ENCODE data around the gene HYI.

The HYI gene

DNA sequence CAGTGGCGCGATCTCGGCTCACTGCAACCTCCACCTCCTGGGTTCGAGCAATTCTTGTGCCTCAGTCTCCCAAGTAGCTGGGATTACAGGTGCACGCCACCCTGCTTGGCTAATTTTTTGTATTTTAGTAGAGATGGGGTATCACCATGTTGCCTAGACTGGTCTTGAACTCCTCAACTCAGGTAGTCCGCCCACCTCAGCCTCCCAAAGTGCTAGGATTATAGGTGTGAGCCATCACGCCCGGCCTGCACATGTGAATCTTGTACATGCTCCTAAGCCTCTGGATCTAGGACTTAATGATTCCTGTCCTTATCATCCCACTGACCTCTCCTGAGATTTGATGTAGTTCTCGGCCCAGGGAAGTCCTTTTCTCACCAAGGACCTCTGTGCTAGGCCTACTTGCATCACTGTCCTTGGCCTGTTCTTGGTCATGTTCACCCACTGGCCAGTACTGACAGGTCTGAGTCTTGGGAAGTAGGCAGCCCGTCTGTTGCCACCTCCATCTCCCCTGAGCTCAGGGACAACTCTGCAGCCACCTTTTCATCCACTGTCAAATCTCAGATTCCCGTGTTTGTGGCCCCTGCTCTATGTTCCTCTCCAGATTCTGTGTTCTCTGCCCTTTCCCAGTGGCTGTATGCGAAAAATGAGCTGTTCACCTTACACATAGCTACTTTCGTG, 9.4 kb downstream of the HYI start:
- DNase-seq = no peak

DNA sequence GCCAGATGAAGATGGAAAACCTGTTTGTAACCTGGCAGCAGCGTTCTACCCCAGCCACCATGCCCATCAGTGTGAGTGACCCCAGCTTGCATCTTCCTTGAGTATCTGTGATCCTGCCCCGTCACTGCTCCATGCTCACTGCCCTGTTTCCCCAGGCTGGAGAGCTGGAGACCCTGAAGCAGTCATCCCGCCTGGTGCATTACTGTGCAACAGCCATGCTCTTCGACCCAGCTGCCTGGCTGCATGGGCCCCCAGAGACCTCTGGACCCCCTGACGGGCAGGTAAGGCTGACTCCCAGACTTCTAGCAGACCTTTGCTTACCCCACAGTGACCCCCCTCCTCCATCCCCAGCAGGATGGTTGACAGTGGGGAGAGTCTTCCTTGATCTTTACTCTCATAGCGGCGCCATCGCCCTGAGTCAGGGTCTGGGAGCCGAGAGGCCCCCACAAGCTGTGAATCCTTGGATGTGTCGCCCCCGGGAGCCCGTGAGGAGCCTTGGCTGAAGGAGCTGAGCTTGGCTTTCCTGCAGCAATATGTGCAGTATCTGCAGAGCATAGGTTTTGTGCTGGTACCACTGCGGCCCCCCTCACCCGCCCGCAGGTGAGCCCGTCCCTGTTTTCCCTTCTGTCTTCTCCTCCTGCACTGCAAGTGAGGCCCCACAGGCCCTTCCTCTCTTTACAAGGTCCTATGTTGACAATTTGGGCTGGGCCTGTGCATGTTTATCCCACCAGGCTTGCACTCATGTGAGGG, 10.4 kb downstream of the HYI start:
- DNase-seq = no peak

DNA sequence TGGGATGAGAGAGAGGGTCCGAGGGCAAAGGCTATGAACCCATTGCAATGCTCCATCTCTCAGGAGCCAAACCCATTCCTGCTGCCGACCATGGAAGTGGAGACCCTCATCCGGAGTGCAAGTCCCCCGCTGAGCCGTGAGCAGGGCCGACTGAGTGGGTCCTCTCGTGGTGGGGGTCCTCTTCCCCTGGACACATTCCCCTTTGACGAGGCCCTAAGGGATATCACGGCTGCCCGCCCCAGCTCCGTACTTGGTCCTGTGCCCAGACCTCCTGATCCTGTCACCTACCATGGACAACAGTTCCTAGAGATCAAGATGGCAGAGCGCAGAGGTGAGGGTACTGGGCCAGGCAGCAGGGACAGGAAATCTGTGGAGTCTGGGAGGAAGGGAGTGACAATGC, 11.0 kb downstream of the HYI start:
- no peak for DNase-seq

DNA sequence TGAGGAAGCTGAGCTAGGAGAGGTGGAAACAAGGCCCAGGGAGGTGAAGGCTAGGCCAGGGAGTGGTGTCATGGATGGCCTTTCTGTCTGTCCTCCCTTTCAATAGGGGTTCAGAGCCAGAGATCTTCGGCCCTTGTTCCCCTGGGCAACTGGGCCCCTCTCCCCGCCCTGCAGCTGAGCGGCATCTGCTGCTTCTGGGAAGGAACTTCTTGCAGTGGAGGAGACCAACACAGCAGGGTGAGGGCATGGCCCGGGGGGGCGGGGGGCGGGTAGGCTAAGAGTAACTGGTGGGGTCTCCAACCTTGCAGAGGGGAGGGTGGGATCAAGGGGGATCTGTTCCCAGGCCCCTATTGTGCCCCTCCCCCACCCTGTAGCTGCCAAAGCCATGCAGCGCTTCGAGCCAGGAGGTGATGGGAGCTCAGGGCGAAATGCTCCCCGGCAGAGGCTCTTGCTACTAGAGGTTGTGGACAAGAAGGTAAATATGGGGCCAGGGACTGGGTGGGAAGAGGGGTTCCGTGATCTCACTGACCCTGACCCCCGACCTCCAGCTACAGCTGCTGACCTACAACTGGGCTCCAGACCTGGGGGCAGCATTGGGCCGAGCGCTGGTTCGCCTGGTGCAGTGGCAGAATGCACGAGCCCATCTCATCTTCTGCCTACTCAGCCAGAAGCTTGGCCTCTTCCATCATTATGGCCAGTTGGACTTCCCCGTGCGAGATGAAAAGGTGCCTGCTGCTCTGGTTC, 11.7 kb downstream of the HYI start:
- no peak for DNase-seq

DNA sequence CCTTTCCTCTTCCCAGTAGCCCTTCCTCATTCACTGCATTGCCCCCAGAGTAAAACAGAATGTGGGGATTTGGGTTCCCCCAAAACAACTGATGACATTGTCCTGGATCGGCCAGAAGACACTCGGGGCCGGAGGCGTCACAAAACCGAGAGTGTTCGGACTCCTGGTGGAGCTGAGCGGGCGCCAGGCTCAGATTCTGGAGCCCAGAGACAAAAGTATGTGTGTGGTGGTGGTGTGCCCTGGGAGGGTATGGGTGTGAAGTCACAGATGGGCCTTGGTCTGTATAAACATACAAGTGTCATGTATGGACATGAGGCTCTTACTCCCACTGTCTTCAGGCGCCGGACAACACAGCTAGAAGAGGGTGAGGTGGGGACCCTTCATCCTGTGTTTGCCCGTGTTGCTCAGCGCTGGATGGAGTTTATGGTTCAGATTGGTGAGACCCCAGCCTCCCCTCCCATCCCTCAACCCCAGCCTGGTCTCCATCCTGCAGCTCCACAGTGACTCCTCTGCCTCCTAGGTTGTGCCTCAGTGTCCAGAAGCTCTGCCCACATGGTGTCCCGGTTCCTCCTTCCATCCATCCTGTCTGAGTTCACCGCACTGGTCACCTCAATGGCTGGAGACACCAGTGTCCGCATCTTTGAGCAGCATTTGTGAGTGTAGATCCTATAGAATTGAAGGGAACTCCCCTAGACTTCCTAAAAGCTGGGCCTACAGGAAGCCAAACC, 12.4 kb downstream of the HYI start:
- DNase-seq = no peak

GRCh38 chr1:43440358-43440757, 13.4 kb downstream of the HYI start:
- DNase-seq = no peak

GRCh38 chr1:43439781-43440180, 13.9 kb downstream of the HYI start:
- DNase-seq = no peak

GRCh38 chr1:43438953-43439581, 14.7 kb downstream of the HYI start:
- no peak for DNase-seq

- DNase-seq = no peak
These were observed 15.2 kb downstream of the HYI start for GRCh38 chr1:43438576-43438952.

- DNase-seq = no peak
These were observed 15.7 kb downstream of the HYI start for GRCh38 chr1:43438006-43438405.

DNA sequence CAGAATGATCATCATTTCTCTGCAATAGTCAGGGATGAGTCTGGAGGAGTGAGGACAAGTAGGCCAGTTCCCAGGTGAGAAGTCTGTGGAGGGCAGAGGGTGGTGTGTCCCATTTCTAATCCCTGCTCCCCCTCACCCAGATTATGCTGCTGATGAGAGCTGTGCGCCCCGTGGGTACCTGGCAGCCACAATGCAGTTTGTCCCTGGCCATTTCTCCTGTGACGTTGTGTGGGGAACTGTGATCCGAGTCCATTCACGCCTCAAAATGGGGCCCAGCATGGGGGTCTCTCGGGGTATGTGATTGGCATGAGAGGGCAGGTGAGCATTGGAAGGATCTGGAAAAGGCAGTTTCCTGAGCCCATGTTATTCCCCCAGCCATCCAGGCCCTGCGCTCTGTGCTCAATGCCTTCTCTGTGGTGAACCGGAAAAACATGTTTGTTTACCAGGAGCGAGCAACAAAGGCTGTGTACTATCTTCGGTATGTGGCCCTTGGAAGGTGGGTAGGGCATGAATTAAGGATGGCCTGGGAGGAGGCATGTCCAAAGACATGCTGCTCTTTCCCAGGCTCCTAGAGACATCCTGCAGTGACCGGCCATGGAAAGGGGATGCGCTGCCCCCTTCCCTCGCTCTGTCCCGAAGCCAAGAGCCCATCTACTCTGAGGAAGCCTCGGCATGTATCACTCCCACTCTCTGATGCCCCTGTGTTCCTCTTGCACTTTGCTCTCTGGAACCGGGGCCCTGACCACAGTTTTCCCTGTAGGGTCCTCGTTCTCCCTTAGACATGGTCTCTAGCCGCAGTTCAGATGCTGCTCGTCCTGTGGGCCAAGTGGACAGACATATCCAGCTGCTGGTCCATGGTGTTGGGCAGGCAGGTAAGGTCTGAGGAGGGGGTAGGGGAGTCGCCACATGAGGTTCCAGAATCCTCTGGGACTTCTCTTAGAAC, 16.4 kb downstream of the HYI start:
- no peak for DNase-seq

- no peak for DNase-seq
These were observed 17.4 kb downstream of the HYI start for GRCh38 chr1:43436371-43436770.

- DNase-seq = no peak
These were observed 18.3 kb downstream of the HYI start for GRCh38 chr1:43435146-43436145.

DNA sequence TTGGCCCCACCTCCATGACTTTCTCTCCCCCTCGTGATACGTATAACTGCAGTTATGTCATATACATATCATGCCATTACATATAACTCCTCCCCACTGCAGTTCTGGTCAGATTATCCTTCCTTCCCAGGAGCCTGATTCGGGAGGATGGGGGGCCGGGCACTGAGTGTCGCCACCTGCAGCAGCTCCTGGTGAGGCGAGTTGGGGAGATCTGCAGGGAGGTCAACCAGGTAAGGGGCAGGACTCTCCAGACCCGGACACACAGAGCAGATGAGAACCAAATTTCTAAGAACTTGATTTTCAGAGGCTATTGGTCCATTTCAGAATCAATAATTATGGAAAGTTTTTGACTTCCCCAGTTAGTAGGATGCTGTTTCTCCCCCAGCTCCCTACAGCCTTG, 19.5 kb downstream of the HYI start:
- no peak for DNase-seq

DNA sequence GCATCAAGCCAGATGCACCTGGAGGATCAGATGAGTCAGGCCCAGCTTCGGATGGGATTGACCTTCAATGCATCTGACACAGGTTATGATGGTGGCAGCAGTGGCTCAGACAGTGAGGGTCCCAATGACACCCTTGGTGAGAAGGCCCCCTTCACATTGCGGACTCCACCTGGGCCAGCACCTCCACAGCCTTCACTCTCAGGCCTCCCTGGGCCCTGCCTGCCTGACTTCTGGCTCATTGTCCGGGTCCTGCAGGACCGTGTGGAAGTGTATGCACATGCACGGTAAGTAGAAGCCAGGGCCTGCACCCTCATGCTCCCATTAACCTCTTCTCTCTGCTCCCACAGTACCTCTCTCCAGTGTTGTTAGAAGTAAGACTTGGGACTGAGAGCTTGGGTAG, 20.8 kb downstream of the HYI start:
- DNase-seq = no peak

- DNase-seq = no peak
These were observed 21.4 kb downstream of the HYI start for GRCh38 chr1:43432171-43432860.

GRCh38 chr1:43431676-43432075, 22.1 kb downstream of the HYI start:
- no peak for DNase-seq

GRCh38 chr1:43430831-43431230, 22.9 kb downstream of the HYI start:
- DNase-seq = no peak

GRCh38 chr1:43427941-43428340, 25.8 kb downstream of the HYI start:
- no peak for DNase-seq

DNA sequence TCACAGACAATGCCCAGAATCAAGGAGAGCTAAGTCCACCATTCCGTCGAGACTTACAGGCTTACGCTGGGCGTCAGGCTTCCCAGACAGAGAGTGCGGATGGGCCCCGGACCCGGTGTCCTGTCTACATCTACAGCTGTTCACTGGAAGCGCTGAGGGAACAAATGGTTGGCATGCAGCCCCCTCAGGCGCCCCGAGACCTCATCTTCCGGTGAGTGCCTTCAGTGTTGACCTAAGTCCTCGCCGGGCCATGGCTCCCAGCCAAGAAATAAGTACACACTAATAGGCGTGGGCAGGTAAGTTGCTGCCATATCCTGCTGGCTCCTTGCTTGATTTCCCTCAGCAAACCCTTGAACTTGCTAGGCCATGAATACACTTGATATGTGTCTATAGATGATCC, 26.2 kb downstream of the HYI start:
- no peak for DNase-seq

Measured in stimulated activated CD4-positive, alpha-beta T cell treated with anti-CD3 and anti-CD28 coated beads, Interleukin-4, amount 100 ng/mL, for 4 hours (primary cell).